Epithelial cell of prostate (primary cell): ENCODE data around the gene KRTAP10-5.
"Not testable (repeated sequence)": the region's sequence is repeated elsewhere in the genome, so short reads cannot be mapped to it uniquely, and the experiment has no call there.

Experiments
- DNase-seq: peaks from one replicate; pipeline ENCODE4 v3.0.0-alpha.2; 2011; ENCODE audit warnings: low read depth, low spot score
- H3K27ac ChIP-seq: fragments of 450-650 bp; 2 replicates; pipeline ENCODE4 v1.5.1; 2017; ENCODE audit warnings: mild to moderate bottlenecking

The KRTAP10-5 gene, protein sequence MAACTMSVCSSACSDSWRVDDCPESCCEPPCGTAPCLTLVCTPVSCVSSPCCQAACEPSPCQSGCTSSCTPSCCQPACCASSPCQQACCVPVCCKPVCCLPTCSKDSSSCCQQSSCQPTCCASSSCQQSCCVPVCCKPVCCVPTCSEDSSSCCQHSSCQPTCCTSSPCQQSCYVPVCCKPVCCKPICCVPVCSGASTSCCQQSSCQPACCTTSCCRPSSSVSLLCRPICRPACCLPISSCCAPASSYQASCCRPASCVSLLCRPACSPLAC

DNA sequence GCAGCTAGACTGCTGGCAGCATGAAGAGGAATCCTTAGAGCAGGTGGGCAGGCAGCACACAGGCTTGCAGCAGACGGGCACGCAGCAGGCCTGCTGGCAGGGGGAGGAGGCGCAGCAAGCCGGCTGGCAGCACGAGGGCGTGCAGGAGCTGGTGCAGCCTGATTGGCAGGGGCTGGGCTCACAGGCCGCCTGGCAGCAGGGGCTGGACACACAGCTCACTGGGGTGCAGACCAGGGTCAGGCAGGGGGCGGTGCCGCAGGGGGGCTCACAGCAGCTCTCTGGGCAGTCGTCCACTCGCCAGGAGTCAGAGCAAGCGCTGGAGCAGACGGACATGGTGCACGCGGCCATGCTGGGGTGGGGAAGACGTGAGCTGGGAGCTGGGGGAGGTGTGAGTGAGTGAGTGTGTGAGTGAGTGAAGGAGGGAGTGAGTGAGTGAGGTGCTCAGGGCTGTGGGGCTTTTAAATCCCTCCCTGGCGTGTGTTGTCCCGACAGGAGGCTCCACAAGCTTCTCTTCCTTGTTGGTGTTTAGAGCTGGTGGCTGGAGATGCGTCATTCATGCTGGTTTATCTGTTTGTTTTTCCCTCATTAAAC, at the start of gene KRTAP10-5:
TSS of gene KRTAP10-5 (minus strand) at position 374 of the 591 bp plus-strand sequence. CDS start at position 348, 26 bp downstream.
- not testable (repeated sequence) for DNase-seq, H3K27ac ChIP-seq

DNA sequence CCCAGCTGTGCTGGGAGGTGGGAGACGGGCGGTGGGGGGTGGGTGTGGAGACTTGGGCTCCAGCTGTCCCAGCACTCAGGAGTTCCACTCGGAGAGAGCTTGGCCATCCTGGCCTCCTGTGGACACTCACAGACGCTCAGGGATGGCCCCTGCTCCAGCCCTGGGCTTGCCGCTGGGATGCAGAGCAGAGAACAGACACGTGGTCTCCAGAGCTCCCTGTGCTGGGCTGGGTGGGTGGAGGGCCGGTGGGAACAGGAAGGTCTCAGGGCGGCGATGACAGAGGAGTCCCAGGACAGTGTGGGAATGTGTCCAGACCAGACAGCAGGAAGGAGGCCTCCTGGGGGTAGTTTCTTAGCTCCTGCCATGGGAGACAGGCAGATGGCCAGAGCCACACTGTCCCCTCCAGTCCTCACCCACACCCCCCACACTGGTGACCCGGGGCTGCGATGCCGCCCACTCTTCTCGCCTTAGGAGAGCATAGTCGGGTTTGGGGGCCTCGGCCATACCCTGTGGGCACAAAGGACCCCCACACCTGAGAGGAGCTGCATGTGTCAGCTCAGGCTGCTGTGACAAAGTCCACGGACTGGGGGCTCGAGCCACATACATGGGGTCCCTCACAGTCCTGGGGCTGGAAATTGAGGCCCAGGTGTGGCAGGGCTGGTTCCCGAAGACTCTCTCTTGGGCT, 48.4 kb upstream of the KRTAP10-5 start:
- no peak for DNase-seq
- no peak overlapping the region for H3K27ac ChIP-seq

DNA sequence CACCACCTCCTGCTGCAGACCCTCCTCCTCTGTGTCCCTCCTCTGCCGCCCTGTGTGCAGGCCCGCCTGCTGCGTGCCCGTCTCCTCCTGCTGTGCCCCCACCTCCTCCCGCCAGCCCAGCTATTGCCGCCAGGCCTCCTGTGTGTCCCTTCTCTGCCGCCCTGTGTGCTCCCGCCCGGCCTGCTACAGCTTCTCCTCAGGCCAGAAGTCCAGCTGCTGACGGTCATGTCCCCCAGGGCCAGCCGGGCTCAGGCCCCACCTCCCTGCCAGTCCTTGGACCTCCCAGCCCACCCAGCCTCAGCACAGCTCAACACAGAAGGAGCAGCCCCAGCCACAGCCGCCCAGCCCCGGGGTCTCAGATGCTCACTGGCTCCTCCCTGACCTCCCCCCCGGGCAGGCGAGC, 47.4 kb upstream of the KRTAP10-5 start:
- DNase-seq, H3K27ac ChIP-seq: not testable (repeated sequence)

DNA sequence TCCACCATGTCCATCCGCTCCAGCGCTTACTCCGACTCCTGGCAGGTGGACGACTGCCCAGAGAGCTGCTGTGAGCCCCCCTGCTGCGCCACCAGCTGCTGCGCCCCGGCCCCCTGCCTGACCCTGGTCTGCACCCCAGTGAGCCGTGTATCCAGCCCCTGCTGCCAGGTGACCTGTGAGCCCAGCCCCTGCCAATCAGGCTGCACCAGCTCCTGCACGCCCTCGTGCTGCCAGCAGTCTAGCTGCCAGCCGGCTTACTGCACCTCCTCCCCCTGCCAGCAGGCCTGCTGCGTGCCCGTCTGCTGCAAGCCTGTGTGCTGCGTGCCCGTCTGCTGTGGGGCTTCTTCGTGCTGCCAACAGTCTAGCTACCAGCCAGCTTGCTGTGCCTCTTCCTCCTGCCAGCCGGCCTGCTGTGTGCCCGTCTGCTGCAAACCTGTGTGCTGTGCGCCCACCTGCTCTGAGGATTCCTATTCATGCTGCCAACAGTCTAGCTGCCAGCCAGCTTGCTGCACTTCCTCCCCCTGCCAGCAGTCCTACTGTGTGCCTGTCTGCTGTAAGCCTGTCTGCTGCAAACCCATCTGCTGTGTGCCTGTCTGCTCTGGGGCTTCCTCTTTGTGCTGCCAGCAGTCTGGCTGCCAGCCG, 46.9 kb upstream of the KRTAP10-5 start:
- not testable (repeated sequence) for H3K27ac ChIP-seq, DNase-seq

DNA sequence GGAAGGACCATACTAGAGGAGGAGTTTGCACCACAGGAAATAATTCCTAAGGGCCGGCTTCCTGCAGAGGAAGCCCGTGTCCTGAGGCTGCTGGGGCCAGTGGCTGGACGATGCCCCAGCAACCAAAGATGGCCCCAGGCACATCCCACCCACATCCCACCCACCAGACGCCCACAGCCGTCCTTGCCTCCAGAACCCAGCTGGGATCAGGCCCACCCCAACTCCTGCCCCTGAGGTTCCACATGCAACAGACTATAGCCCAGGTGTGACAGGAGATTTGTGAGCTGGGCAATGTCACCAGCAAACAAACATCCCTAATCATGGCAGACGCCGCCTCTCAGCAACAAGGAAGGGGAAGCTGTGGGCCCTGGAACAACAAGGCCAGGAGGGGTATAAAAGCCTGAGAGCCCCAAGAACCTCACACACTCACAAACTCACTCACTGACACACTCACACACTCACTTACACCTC, 46.3 kb upstream of the KRTAP10-5 start, which contains the start of gene KRTAP10-9:
TSS of gene KRTAP10-9 (plus strand) at position 421 of the 471 bp plus-strand sequence. CDS start 79 bp downstream, outside the sequence.
- H3K27ac ChIP-seq: no peak within 1 kb of the TSS
- DNase-seq: no peak

DNA sequence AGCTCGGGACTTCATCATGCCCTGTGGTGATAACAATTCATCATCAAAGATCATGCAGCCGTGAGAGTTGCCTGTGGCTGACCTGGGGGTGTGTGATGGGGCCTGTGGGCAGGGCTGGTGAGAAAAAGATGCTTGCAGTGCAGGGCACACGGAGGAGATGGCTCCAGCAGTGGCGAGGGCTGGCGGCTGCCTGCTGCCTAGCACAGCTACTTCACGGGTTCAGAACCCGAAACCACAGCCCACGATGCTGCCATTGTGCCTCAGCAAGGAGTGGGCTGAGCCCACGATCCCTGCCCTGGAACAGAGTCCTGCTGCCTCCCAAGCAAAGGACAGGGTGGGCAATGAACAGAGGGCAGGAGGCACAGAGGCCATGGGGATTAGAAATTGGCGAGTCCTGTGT, 45.9 kb upstream of the KRTAP10-5 start:
- no peak overlapping the region for H3K27ac ChIP-seq
- no peak for DNase-seq

DNA sequence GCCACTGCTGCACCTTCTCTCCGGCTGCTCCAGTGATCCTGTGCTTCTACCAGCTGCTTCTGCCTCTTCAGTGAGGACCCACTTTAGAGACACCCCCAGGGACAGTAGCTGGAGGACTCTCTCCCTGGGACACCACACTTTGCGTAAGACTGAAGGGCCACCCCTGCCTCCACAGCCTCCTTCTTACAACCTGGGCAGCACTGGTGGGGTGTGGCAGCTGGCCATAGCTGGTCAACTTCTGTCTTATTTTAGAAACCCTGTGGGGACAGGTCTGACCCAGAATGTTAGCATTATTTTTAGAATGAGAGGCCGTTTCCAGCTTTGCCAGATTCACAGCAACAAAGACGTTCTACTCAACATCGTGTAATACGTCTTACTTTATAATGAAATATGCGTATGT, 45.4 kb upstream of the KRTAP10-5 start:
- H3K27ac ChIP-seq: no peak overlapping the region
- no peak for DNase-seq

DNA sequence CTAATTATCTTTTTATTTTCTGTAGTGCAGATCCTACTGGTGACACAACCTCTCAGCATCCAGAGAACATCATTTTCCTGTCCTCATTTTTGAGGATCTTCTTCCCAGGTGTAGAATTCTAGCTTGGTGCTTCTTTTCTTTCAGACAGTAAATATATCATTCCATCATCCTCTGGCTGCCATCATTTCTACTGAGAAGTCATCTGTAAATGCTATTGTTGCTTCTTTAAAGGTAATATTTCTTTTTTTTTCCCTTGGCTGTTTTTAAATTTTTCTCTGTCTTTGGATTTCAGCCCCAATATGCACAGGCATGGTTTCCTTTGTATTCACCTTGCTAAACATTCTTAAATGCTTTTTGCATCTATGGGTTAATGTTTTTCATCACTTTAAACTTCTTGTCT, 43.2 kb upstream of the KRTAP10-5 start:
- H3K27ac ChIP-seq: no peak overlapping the region
- DNase-seq: no peak

DNA sequence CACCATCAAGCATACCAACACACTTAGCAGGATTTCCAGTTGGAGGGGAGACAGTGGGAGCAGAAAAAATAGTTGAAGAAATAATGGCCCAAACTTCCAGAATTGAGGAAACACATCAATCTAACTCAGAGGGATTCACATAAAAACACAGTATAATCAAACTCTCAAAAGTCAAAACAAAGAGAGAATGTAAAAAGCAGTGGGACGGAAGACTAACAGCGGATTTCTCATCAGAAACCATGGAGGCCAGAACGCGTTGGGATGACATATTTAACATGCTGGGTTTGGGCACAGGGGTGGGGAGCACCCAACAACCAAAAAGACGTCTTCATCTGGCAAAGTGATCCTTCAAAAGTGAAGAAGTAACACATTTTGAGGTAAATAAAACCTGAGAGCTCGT, 39.5 kb upstream of the KRTAP10-5 start:
- H3K27ac ChIP-seq: no peak overlapping the region
- no peak for DNase-seq

DNA sequence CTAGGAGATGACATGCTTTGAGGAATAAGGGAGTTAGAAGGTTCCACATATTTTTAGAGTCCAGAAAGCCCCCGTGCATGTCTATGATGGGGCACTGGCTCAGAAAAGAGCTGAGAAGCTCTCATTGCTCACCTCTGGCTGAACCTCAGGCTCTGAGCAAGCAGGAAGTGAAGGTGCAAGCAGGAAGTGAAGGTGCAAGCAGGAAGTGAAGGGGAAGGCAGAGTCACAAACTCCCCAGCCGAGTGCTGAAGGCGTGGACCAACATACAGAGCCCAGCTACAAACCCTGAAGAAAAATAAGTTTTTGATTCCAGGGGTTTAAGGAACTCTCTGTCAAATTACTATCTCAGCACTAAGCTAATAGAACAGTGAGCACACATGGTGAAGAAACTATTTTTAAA, 38.5 kb upstream of the KRTAP10-5 start:
- no peak for DNase-seq
- no peak overlapping the region for H3K27ac ChIP-seq

DNA sequence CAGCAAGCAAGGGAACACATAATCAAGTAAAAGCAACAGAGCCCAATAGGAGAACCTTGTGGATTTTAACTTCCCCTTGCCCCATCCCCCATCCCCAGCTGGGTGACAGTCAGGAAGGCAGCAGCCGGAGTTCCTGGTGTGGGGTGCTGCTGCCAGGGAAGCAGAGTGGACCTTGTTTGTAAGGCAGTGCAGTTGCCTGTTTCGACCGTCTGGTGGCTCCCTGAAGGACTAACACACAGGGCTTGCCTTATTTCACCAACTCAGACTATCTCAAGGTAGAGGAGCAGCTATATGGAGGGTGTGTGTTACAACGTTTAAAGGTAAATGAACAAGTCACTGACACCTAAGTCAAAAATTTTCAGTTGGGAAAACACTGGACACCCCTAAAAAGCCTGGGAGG, 38.1 kb upstream of the KRTAP10-5 start:
- DNase-seq: no peak
- no peak overlapping the region for H3K27ac ChIP-seq

DNA sequence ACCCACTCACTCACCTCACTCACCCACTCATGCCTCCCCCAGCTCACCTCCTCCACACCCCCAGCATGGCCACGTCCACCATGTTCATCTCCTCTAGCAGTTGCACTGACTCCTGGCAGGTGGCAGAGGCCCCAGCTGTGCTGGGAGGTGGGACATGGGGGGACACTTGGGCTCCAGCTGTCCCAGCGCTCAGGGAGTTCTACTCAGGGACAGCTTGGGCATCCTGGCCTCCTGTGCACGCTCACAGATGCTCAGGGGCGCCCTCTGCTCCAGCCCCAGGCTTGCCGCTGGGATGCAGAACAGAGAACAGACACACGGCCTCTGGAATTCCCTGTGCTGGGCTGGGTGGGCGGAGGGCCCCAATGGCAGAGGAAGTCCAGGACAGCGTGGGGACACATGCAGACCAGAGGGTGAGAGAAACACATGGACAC, 36.7 kb upstream of the KRTAP10-5 start:
- no peak overlapping the region for H3K27ac ChIP-seq
- no peak for DNase-seq

DNA sequence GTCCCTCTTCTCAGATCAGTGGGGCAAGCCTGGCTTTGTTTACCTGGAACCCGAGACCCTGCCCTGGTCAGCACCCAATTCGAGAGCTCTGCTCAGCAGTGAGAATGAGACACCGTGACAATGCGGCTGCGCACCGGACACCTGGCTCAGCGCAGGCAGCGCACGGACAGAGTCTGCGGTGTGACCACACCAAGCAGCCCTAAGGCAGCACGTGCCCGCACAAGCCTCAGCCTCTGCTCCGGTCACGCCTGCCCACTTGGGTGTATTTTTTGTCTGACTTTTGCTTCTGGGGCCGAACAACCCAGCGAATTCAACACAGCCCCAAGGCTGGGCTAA, 36.2 kb upstream of the KRTAP10-5 start:
- no peak overlapping the region for H3K27ac ChIP-seq
- no peak for DNase-seq

DNA sequence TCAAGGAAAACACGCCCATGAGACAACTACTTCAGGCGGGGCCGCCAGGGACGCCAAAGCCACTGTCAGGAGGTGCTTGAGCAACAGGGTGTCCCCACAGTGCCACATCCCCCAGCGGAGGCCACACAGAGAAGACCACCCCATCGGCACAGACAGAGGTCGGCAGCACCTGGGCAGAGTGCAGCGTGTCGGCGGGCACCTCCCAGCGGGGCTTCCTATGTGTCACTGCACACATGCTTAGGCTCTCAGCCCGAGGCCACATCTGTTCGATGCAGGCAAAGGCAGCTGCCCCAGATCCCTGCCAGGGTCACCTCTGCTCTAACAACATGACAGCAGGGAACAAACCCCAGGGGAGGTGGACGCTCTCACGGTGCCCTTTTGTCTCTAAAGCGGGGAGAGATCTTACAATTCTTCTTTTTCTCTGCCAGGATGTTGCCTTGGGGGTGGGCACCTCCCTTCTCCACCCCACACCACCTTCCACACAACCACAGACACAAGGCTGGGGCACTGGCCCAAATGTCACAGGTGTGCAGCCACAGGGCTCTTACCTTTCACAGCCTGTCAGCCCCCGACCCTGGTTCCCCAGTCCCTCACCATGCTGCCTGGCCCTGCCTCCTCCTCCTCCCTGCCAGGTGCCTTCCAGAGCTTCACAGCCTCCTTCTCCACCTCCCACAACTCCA, 35.6 kb upstream of the KRTAP10-5 start:
- no peak for DNase-seq
- no peak overlapping the region for H3K27ac ChIP-seq

DNA sequence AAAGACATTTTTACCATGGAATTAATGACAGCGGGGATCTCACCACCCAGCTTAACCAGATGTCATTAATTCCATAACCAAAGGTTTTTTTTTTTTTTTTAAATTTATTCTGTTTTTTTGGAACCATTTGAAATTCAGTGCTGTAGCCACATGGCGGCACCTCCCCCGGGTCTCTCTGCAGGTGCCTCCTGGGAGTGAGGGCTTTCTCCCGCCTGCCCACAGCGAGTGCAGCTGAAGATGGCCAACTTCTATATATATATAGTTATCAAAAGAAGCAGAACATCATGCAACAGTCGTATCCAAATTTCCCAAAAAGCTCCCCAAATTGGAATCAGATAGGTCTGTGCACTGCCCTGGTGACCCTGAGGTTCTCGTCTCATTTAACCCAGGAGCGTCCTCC, 35.1 kb upstream of the KRTAP10-5 start:
- DNase-seq: no peak
- no peak overlapping the region for H3K27ac ChIP-seq

DNA sequence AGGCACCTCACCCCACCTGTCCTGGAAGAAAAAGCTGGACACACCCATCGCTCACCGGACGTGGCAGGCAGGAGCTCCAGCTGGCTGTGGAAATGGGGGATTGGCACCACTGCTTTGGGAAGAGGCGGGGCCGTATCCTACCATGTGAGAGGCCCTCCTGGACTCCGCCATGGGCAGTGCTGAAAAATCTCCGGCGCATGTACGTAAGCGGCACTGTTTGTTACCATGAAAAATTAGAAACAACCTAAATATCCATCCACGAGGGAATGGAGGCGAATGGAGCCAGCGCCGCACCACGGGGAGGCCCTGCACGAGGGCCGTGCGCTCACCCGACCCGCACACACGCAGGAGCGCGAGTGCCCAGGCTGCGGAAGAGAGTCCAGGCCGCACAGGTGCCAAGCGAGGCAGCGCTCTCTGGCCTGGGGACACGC, 34.6 kb upstream of the KRTAP10-5 start:
- DNase-seq: no peak
- H3K27ac ChIP-seq: no peak overlapping the region

DNA sequence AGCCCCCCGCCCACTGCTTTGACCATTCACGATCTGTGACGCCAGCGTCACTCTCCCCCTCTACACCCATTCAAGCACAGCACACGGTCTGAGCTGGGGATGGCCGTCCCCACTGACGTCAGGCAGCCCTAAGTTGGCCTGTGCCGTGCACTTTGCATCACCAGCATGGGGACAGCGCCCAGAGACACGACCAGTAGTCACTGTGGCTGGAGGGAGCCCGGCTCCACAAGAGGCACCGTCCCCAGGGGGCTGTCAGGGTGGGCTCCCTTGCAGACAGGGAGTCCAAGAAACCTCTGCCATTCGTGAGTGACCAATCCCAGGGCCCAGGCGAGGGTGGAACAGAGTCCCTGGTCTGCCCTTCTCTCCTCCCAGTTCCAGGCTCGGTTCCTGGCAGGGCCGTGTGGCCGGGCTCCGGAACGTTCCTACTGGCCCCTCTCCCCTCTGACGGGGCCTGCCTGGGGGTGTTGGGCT, 33.8 kb upstream of the KRTAP10-5 start:
- H3K27ac ChIP-seq: no peak overlapping the region
- DNase-seq: no peak

DNA sequence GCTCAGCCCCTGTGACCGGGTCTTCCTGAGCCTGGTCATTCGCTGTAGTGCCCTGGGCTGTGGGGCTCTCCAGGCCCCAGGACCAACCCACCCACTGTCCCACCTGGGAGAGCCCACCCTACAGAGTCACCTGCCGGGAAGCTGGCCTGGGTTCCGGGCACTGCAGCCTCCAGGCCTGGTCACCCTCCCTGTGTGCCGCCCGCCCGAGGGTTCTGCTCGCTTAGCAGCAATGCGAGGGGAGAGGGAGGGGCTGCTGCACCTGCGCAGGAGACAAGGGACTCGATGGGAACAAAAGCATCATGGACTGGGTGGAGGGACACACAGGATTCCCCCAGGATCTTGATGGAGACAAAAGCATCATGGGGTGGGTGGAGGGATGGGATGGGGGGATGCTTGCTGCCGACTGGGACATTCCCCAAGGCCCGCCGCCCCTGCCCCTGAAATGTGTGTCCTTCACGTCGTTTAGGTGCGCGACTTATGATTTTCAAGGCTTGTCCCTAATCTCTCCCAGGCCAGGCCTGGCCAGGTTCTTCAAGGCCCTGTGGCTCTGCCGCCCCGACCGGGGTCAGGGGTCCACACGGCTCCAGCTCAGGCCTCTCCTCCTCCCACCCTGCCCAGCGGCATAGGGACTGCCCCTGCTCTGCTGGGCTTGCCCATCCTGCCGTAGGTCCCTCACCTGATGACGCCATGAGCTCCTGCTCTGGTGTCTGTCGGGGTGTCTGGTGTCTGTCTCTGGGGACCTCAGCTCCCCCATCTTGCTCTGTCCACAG, 33.2 kb upstream of the KRTAP10-5 start:
- H3K27ac ChIP-seq: no peak overlapping the region
- no peak for DNase-seq

DNA sequence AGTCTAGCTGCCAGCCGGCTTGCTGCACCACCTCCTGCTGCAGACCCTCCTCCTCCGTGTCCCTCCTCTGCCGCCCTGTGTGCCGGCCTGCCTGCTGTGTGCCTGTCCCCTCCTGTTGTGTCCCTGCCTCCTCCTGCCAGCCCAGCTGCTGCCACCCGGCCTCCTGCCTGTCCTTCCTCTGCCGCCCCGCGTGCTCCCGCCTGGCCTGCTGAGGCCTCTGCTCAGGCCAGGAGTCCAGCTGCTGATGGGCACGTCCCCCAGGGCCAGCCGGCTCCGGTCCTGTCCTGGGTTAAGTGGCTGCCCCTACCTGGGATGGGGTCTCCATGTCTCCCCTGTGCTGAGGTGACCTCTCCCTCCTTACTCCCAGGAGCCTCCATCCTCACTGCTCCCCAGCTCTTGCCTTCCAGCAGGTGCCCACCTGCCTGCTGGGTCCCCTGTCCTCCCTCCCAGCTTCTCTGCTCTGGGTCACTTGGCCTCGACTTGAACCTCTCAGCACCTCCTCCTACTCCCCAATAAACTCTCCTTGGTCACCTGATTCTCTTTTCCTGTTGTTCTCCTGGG, 32.3 kb upstream of the KRTAP10-5 start:
- DNase-seq: no peak
- H3K27ac ChIP-seq: no peak overlapping the region
